ENCODE data around the gene RBM15. TPM values are rescaled to one million over a fixed set of nuclear protein-coding genes. Genes with fewer than 3 reads are reported as not detected.

The RBM15 gene
- total and polyA plus RNA-seq, 4 donors: 3.6 to 55.4 (median 15.2) TPM

GRCh38 chr1:110390692-110391245, 51.6 kb downstream of the RBM15 start, which contains the start of gene SLC16A4:
Gene SLC16A4, minus strand, starts transcription at chr1:110391026. Its CDS starts 1,703 bp downstream, at chr1:110389323.
- ATAC-seq (ENCODE audit: insufficient read depth, low FRiP score): no peak
- Histone ChIP-seq H3K9me3 (ENCODE audit: control insufficient read depth in 4 of 4, insufficient read depth in 3 of 4, low read length in 3 of 4) (no peaks in the 10 kb centered on the region), H3K36me3 (ENCODE audit: control insufficient read depth in 4 of 4, insufficient read depth in 4 of 4, low read length in 4 of 4) (peaks cover 0 to 6% (median 2%) of the 10 kb centered on the region in 4 donors), H3K4me3 (no peak within 1 kb of the TSS), H3K27ac (ENCODE audit: low read depth in 1 of 2, low read length in 1 of 2) (peak within 1 kb of the TSS in 1 of 2 donors; percentile 76), H3K9ac (ENCODE audit: insufficient read depth in 1 of 2, low read length in 2 of 2) (peak within 1 kb of the TSS in 1 of 2 donors; percentile 4), H3K27me3 (ENCODE audit: control insufficient read depth in 3 of 3, insufficient read depth in 3 of 3, low read length in 2 of 3) (no peaks in the 10 kb centered on the region), H3K4me1 (ENCODE audit: control insufficient read depth in 5 of 5, insufficient read depth in 5 of 5, low read length in 5 of 5) (peaks cover 0 to 20% (median 4%) of the 10 kb centered on the region in 5 donors)
- DNase-seq: no peak
- WGBS, 2 donors: 37 to 64% methylated on average over 8 of the region's 8 CpGs
- no peak for TF ChIP-seq CTCF (IDR thresholded peaks at IDR 0.05; ENCODE audit: control extremely low read depth, extremely low read depth)

GRCh38 chr1:110393286-110393685, 54.1 kb downstream of the RBM15 start:
- ATAC-seq (ENCODE audit: insufficient read depth, low FRiP score) (no peak), DNase-seq (peak in 2 of 3 donors; percentile 28 to 44)
- 87 to 94% methylated on average over 2 of the region's 2 CpGs for WGBS, 2 donors
- Histone ChIP-seq H3K9ac (ENCODE audit: insufficient read depth in 1 of 2, low read length in 2 of 2) (no peak overlapping the region), H3K4me3 (no peak overlapping the region), H3K27ac (ENCODE audit: low read depth in 1 of 2, low read length in 1 of 2) (no peak overlapping the region), H3K36me3 (ENCODE audit: control insufficient read depth in 4 of 4, insufficient read depth in 4 of 4, low read length in 4 of 4) (peaks cover 0 to 7% (median 0%) of the 10 kb centered on the region in 4 donors), H3K4me1 (ENCODE audit: control insufficient read depth in 5 of 5, insufficient read depth in 5 of 5, low read length in 5 of 5) (peaks cover 0 to 20% (median 4%) of the 10 kb centered on the region in 5 donors), H3K9me3 (ENCODE audit: control insufficient read depth in 4 of 4, insufficient read depth in 3 of 4, low read length in 3 of 4) (no peaks in the 10 kb centered on the region), H3K27me3 (ENCODE audit: control insufficient read depth in 3 of 3, insufficient read depth in 3 of 3, low read length in 2 of 3) (no peaks in the 10 kb centered on the region)
- no peak for TF ChIP-seq CTCF (IDR thresholded peaks at IDR 0.05; ENCODE audit: control extremely low read depth, extremely low read depth)

GRCh38 chr1:110393691-110394492, 54.7 kb downstream of the RBM15 start:
- Histone ChIP-seq H3K27ac (ENCODE audit: low read depth in 1 of 2, low read length in 1 of 2) (no peak overlapping the region), H3K4me1 (ENCODE audit: control insufficient read depth in 5 of 5, insufficient read depth in 5 of 5, low read length in 5 of 5) (peaks cover 0 to 20% (median 4%) of the 10 kb centered on the region in 5 donors), H3K9ac (ENCODE audit: insufficient read depth in 1 of 2, low read length in 2 of 2) (no peak overlapping the region), H3K27me3 (ENCODE audit: control insufficient read depth in 3 of 3, insufficient read depth in 3 of 3, low read length in 2 of 3) (no peaks in the 10 kb centered on the region), H3K4me3 (no peak overlapping the region), H3K9me3 (ENCODE audit: control insufficient read depth in 4 of 4, insufficient read depth in 3 of 4, low read length in 3 of 4) (no peaks in the 10 kb centered on the region), H3K36me3 (ENCODE audit: control insufficient read depth in 4 of 4, insufficient read depth in 4 of 4, low read length in 4 of 4) (peaks cover 0 to 7% (median 0%) of the 10 kb centered on the region in 4 donors)
- TF ChIP-seq CTCF (IDR thresholded peaks at IDR 0.05; ENCODE audit: control extremely low read depth, extremely low read depth): no peak
- DNase-seq (no peak), ATAC-seq (ENCODE audit: insufficient read depth, low FRiP score) (no peak)
- 82 to 91% methylated on average over 3 of the region's 3 CpGs for WGBS, 2 donors

All from lung (tissue), 12 donors.